IMR-90 (cell line): ENCODE measurements around the gene ZNF670.

ENCODE experiments used
- BHLHE40 ChIP-seq: fragments of 150-350 bp; IDR thresholded peaks from 2 replicates; pipeline ENCODE4 v1.6.1; 2016; ENCODE audit warnings: mild to moderate bottlenecking, low read depth, low read length
- MXI1 ChIP-seq: IDR thresholded peaks from 2 replicates; pipeline ENCODE4 v1.6.1; 2012; ENCODE audit warnings: low read depth, mild to moderate bottlenecking, low read length, moderate library complexity, borderline replicate concordance
- POLR2A ChIP-seq: IDR thresholded peaks from 2 replicates; pipeline ENCODE4 v1.6.1; 2012; ENCODE audit warnings: mild to moderate bottlenecking, low read depth, low read length
- TF ChIP-seq, protein P1 (sequence below): conservative IDR thresholded peaks from 2 replicates; pipeline ENCODE4 v1.5.1; 2012; ENCODE audit warnings: mild to moderate bottlenecking, low read depth, low read length, improper control_type of control experiment

DNA sequence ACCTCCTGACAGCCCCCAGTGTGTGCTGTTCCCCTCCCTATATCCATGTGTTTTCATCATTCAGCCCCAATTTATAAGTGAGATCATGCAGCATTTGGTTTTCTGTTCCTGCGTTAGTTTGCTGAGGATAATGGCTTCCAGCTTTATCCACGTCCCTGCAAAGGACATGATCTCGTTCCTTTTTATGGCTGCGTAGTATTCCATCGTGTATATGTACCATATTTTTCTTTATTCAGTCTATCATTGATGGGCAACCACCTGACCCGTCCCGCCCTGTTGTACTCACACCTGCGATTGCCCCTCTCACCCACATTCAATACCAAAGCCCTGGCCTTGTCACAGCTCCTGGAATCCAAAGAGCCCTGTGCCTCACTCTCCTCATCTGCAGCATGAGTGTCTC, 6.2 kb upstream of the ZNF670 start:
- TF ChIP-seq POLR2A (no peak), MXI1 (no peak), BHLHE40 (no peak)
- TF ChIP-seq, protein P1, sequence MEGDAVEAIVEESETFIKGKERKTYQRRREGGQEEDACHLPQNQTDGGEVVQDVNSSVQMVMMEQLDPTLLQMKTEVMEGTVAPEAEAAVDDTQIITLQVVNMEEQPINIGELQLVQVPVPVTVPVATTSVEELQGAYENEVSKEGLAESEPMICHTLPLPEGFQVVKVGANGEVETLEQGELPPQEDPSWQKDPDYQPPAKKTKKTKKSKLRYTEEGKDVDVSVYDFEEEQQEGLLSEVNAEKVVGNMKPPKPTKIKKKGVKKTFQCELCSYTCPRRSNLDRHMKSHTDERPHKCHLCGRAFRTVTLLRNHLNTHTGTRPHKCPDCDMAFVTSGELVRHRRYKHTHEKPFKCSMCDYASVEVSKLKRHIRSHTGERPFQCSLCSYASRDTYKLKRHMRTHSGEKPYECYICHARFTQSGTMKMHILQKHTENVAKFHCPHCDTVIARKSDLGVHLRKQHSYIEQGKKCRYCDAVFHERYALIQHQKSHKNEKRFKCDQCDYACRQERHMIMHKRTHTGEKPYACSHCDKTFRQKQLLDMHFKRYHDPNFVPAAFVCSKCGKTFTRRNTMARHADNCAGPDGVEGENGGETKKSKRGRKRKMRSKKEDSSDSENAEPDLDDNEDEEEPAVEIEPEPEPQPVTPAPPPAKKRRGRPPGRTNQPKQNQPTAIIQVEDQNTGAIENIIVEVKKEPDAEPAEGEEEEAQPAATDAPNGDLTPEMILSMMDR, result no peak
